IPS-NIHi11 (cell line): ENCODE results near the gene AR.
A peak's percentile ranks its signal among the peaks of the same experiment; 100 is the strongest.

Experiments
- DNase-seq: peaks from one replicate; pipeline ENCODE4 v3.0.0; 2012; ENCODE audit warnings: mixed read lengths, low spot score

The AR gene

GRCh38 chrX:67543818-67544217, at the start of gene AR:
Gene AR, plus strand, starts transcription at chrX:67544021. Its CDS starts 1,126 bp downstream, at chrX:67545147.
- DNase-seq: peak; percentile 51

GRCh38 chrX:67500617-67501016, 43.2 kb upstream of the AR start:
- no peak for DNase-seq

- DNase-seq: no peak
These were observed 40.8 kb upstream of the AR start for GRCh38 chrX:67503004-67503403.

GRCh38 chrX:67503453-67503852, 40.4 kb upstream of the AR start:
- DNase-seq: no peak

GRCh38 chrX:67520671-67521070, 23.1 kb upstream of the AR start:
- no peak for DNase-seq

- no peak for DNase-seq
These were observed 20.7 kb upstream of the AR start for GRCh38 chrX:67523002-67523681.

GRCh38 chrX:67523932-67524331, 19.9 kb upstream of the AR start:
- DNase-seq: no peak

GRCh38 chrX:67524428-67524827, 19.4 kb upstream of the AR start:
- no peak for DNase-seq

GRCh38 chrX:67524950-67525691, 18.7 kb upstream of the AR start:
- DNase-seq: no peak

- no peak for DNase-seq
These were observed 7.3 kb upstream of the AR start for GRCh38 chrX:67536564-67536963.

GRCh38 chrX:67538383-67538782, 5.4 kb upstream of the AR start:
- no peak for DNase-seq

GRCh38 chrX:67544281-67545035, 637 bp downstream of the AR start:
- DNase-seq: peak; percentile 13

- DNase-seq: no peak
These were observed 1.4 kb downstream of the AR start for GRCh38 chrX:67545036-67545821.

- DNase-seq: no peak
These were observed 2.2 kb downstream of the AR start for GRCh38 chrX:67545893-67546495.

- DNase-seq: no peak
These were observed 2.9 kb downstream of the AR start for GRCh38 chrX:67546496-67547423.

GRCh38 chrX:67555578-67556203, 11.9 kb downstream of the AR start:
- DNase-seq: peak; percentile 44

- DNase-seq: no peak
These were observed 14.4 kb downstream of the AR start for GRCh38 chrX:67558267-67558666.

- DNase-seq: no peak
These were observed 19.9 kb downstream of the AR start for GRCh38 chrX:67563469-67564448.

GRCh38 chrX:67564475-67564874, 20.7 kb downstream of the AR start:
- DNase-seq: no peak
